Measurements from ENCODE around the gene LRRC25. TPM values are rescaled to one million over a fixed set of nuclear protein-coding genes. Genes with fewer than 3 reads are reported as not detected.
"Not testable (repeated sequence)": the region's sequence is repeated elsewhere in the genome, so short reads cannot be mapped to it uniquely, and the experiment has no call there.

The LRRC25 gene
- total RNA-seq, 3 donors from 2014 or later, result 3.9 to 27.2 (median 7.2) TPM

DNA sequence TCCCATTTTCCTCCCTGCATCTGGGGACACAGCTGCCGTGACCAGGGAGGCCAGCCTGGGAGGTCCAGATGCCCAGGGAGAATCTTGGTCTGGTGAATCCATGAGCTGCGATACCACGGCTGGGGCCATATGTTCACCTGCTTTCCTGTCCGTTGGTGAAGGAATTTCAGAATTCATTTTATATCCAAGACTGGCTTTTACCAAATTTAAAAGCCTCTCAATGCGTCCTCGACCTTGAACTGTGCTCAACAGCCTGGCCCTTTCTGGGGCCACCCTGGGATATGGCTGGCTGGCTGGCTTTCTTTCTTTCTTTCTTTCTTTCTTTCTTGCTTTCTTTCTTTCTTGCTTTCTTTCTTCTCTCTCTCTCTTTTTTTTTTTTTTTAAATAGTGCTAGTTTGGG lies 33.6 kb downstream of the LRRC25 start:
- H3K27me3 ChIP-seq, result no peaks in the 10 kb centered on the region
- TF ChIP-seq POLR2A (IDR thresholded peaks at IDR 0.05) (no peak), POLR2AphosphoS5 (IDR thresholded peaks at IDR 0.05) (no peak)
- TF ChIP-seq, protein P1, sequence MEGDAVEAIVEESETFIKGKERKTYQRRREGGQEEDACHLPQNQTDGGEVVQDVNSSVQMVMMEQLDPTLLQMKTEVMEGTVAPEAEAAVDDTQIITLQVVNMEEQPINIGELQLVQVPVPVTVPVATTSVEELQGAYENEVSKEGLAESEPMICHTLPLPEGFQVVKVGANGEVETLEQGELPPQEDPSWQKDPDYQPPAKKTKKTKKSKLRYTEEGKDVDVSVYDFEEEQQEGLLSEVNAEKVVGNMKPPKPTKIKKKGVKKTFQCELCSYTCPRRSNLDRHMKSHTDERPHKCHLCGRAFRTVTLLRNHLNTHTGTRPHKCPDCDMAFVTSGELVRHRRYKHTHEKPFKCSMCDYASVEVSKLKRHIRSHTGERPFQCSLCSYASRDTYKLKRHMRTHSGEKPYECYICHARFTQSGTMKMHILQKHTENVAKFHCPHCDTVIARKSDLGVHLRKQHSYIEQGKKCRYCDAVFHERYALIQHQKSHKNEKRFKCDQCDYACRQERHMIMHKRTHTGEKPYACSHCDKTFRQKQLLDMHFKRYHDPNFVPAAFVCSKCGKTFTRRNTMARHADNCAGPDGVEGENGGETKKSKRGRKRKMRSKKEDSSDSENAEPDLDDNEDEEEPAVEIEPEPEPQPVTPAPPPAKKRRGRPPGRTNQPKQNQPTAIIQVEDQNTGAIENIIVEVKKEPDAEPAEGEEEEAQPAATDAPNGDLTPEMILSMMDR (IDR thresholded peaks at IDR 0.05), result no peak
- H3K27ac ChIP-seq, result peak overlapping the region; percentile 90
- no peak overlapping the region for H3K4me3 ChIP-seq
- intact Hi-C loops (cut with DNase I; ENCODE audit: low total_unique reads), result no loop called here
- no peak for DNase-seq (ENCODE audit: low spot score in 2 of 2)
- H3K4me1 ChIP-seq, result no peaks in the 10 kb centered on the region
- no peaks in the 10 kb centered on the region for H3K9me3 ChIP-seq
- no peaks in the 10 kb centered on the region for H3K36me3 ChIP-seq

GRCh38 chr19:18362934-18363542 lies 34.4 kb downstream of the LRRC25 start:
- H3K4me1 ChIP-seq, result no peaks in the 10 kb centered on the region
- intact Hi-C loops (cut with DNase I; ENCODE audit: low total_unique reads), result no loop called here
- H3K9me3 ChIP-seq, result no peaks in the 10 kb centered on the region
- H3K27me3 ChIP-seq, result no peaks in the 10 kb centered on the region
- DNase-seq (ENCODE audit: low spot score in 2 of 2), result no peak
- peak overlapping the region; percentile 33 to 90 for H3K27ac ChIP-seq
- H3K36me3 ChIP-seq, result no peaks in the 10 kb centered on the region
- TF ChIP-seq POLR2A (IDR thresholded peaks at IDR 0.05) (no peak), POLR2AphosphoS5 (IDR thresholded peaks at IDR 0.05) (no peak)
- TF ChIP-seq, protein P1 (IDR thresholded peaks at IDR 0.05), result no peak
- no peak overlapping the region for H3K4me3 ChIP-seq

DNA sequence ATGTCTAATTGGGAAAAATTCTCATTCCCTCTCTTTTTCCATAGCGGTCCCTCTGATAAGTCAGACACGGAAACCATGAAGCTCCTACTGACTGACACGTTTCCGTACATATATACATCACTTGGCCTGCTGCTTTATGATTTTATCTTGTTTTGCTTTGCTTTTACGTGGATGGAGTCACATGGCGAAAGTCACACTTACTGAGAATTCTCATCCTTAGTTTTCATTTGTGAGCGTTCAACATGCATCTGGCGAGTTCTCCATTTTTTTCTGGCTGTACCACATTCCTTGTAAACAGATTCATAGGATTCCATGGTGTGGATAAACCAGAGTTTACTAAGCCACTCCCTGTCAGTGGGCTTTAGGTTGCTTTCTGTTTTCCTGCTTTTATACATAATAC lies 35.8 kb downstream of the LRRC25 start:
- Histone ChIP-seq H3K4me1 (no peaks in the 10 kb centered on the region), H3K9me3 (no peaks in the 10 kb centered on the region), H3K27ac (no peak overlapping the region), H3K36me3 (no peaks in the 10 kb centered on the region), H3K27me3 (no peaks in the 10 kb centered on the region), H3K4me3 (no peak overlapping the region)
- TF ChIP-seq POLR2AphosphoS5 (IDR thresholded peaks at IDR 0.05) (no peak), POLR2A (IDR thresholded peaks at IDR 0.05) (no peak)
- TF ChIP-seq, protein P1 (IDR thresholded peaks at IDR 0.05), result no peak
- intact Hi-C loops (cut with DNase I; ENCODE audit: low total_unique reads), result no loop called here
- DNase-seq (ENCODE audit: low spot score in 2 of 2), result no peak

DNA sequence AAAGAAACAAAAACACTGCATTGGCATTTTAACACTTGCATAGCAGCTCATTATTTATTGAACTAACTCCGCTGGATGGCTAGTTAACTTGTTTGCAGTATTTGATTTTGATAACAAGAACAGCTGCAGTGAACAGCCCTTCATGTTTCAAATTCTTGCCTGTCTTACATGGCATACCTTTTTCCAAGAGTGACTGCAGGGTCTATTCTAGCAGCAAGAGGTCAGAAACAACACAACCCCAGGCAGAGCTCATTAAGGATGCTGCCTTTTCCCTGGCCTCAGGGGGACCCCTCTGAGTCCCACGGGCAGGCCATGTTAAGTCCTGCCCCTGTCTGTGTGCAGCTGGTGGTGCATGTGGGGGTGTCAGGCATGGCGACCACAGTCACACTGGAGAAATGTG lies 40.4 kb downstream of the LRRC25 start:
- H3K27me3 ChIP-seq, result no peaks in the 10 kb centered on the region
- no peaks in the 10 kb centered on the region for H3K9me3 ChIP-seq
- TF ChIP-seq POLR2AphosphoS5 (IDR thresholded peaks at IDR 0.05), result no peak
- no peak for TF ChIP-seq POLR2A (IDR thresholded peaks at IDR 0.05)
- TF ChIP-seq, protein P1 (IDR thresholded peaks at IDR 0.05), result no peak
- DNase-seq (ENCODE audit: low spot score in 2 of 2), result no peak
- intact Hi-C loops (cut with DNase I; ENCODE audit: low total_unique reads), result no loop called here
- no peaks in the 10 kb centered on the region for H3K4me1 ChIP-seq
- H3K4me3 ChIP-seq, result no peak overlapping the region
- no peaks in the 10 kb centered on the region for H3K36me3 ChIP-seq
- no peak overlapping the region for H3K27ac ChIP-seq

GRCh38 chr19:18354743-18355142 lies 42.7 kb downstream of the LRRC25 start:
- H3K4me1 ChIP-seq; intact Hi-C loops (cut with DNase I; ENCODE audit: low total_unique reads); H3K4me3 ChIP-seq; H3K27ac ChIP-seq; H3K36me3 ChIP-seq; H3K27me3 ChIP-seq; H3K9me3 ChIP-seq; DNase-seq (ENCODE audit: low spot score in 2 of 2): not testable (repeated sequence)

Data from breast epithelium (tissue), 4 donors.